Osteoblast (primary cell): Measurements from ENCODE around the gene ATP11C. TPM values are rescaled to one million over a fixed set of nuclear protein-coding genes. Genes with fewer than 3 reads are reported as not detected.

ENCODE experiments used
- DNase-seq: peaks from one replicate; pipeline ENCODE4 v3.0.0; 2011; ENCODE audit warnings: low spot score, mixed read lengths; ENCODE audit not compliant: insufficient read length; ENCODE audit errors: missing footprints
- H2AFZ ChIP-seq: 2 replicates; pipeline ENCODE4 v1.6.0; 2011; ENCODE audit warnings: mild to moderate bottlenecking, low read length
- H3K27ac ChIP-seq: 2 replicates; pipeline ENCODE4 v1.5.1; 2011; ENCODE audit warnings: mild to moderate bottlenecking, low read depth, low read length, moderate library complexity
- H3K27me3 ChIP-seq: 2 replicates; pipeline ENCODE4 v1.6.0; 2012; ENCODE audit warnings: mild to moderate bottlenecking, control low read depth, inconsistent platforms, low read length, moderate library complexity; ENCODE audit not compliant: insufficient read depth
- H3K36me3 ChIP-seq: 2 replicates; pipeline ENCODE4 v1.5.1; 2011; ENCODE audit warnings: mild to moderate bottlenecking, low read length, control low read depth, moderate library complexity; ENCODE audit not compliant: insufficient read depth
- H3K4me1 ChIP-seq: 2 replicates; pipeline ENCODE4 v1.5.1; 2011; ENCODE audit warnings: mild to moderate bottlenecking, low read length, control low read depth, moderate library complexity; ENCODE audit not compliant: insufficient read depth
- H3K4me2 ChIP-seq: 2 replicates; pipeline ENCODE4 v1.6.0; 2011; ENCODE audit warnings: mild to moderate bottlenecking, low read length; ENCODE audit not compliant: insufficient read depth
- H3K4me3 ChIP-seq: fragments of 200-600 bp; sonication (generic); 3 replicates; pipeline ENCODE4 v1.5.1; 2012; ENCODE audit warnings: mild to moderate bottlenecking, low read length, inconsistent platforms; ENCODE audit not compliant: insufficient read depth
- H3K79me2 ChIP-seq: 2 replicates; pipeline ENCODE4 v1.6.0; 2012; ENCODE audit warnings: mild to moderate bottlenecking, low read length, control low read depth, inconsistent platforms; ENCODE audit not compliant: insufficient read depth
- H3K9me3 ChIP-seq: 2 replicates; pipeline ENCODE4 v1.5.1; 2011; ENCODE audit warnings: low read depth, low read length, control low read depth
- H4K20me1 ChIP-seq: 2 replicates; pipeline ENCODE4 v1.6.0; 2012; ENCODE audit warnings: mild to moderate bottlenecking, low read length, control low read depth; ENCODE audit not compliant: insufficient read depth
- CTCF ChIP-seq: IDR thresholded peaks from 2 replicates; pipeline ENCODE4 v1.5.1; 2011; ENCODE audit warnings: mild to moderate bottlenecking, low read depth, low read length, moderate library complexity; ENCODE audit errors: extremely low read depth
- total RNA-seq: library from RNA; depleted of rRNA; stranded (reverse); fragments of >200 nt; gene quantifications from 2 replicates; pipeline ENCODE4 v1.2.3, GENCODE V29; 2012

The ATP11C gene
- total RNA-seq, 1 donor: 72.0 TPM

- Histone ChIP-seq H3K79me2 (peaks cover 32% of the 10 kb centered on the region), H3K4me2 (no peak overlapping the region), H4K20me1 (no peaks in the 10 kb centered on the region), H3K4me3 (no peak overlapping the region), H3K27me3 (no peaks in the 10 kb centered on the region), H3K9me3 (no peaks in the 10 kb centered on the region), H2AFZ (no peak overlapping the region), H3K27ac (no peak overlapping the region), H3K36me3 (no peaks in the 10 kb centered on the region), H3K4me1 (peaks cover 24% of the 10 kb centered on the region)
- DNase-seq: no peak
- no peak for TF ChIP-seq CTCF
These were observed 98.0 kb downstream of the ATP11C start for GRCh38 chrX:139834879-139835278.

- no peak for TF ChIP-seq CTCF
- Histone ChIP-seq H3K79me2 (peaks cover 39% of the 10 kb centered on the region), H3K27me3 (no peaks in the 10 kb centered on the region), H3K36me3 (no peaks in the 10 kb centered on the region), H3K4me2 (peak overlapping the region; percentile 40), H3K4me3 (no peak overlapping the region), H3K27ac (peak overlapping the region; percentile 32), H4K20me1 (no peaks in the 10 kb centered on the region), H2AFZ (no peak overlapping the region), H3K4me1 (peaks cover 36% of the 10 kb centered on the region), H3K9me3 (no peaks in the 10 kb centered on the region)
- DNase-seq: peak; percentile 42
These were observed 100.0 kb downstream of the ATP11C start for GRCh38 chrX:139832718-139833309.

- Histone ChIP-seq H3K27ac (peak overlapping the region; percentile 48), H2AFZ (no peak overlapping the region), H4K20me1 (no peaks in the 10 kb centered on the region), H3K36me3 (no peaks in the 10 kb centered on the region), H3K4me3 (no peak overlapping the region), H3K27me3 (no peaks in the 10 kb centered on the region), H3K9me3 (no peaks in the 10 kb centered on the region), H3K79me2 (peaks cover 41% of the 10 kb centered on the region), H3K4me2 (peak overlapping the region; percentile 36), H3K4me1 (peaks cover 45% of the 10 kb centered on the region)
- TF ChIP-seq CTCF: no peak
- DNase-seq: peak; percentile 53
These were observed 101.0 kb downstream of the ATP11C start for GRCh38 chrX:139831675-139832456.

DNA sequence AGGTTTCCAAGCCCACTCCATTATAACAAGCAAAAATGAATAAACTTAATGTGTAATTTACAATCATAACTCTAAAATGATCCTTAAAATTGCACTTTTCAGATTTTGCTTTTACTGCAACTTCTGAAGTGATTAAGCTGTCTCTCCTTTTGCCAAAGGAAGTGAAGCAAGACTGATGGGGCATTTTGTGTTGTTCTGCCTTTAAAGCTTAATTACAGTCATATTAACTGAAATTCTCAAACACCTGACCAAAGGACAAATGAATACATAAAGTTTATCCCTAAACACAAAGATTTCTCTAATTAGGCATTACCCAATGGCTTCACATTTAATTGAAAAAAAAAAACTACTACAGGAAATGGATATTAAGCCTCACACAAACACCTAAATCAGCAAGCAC, 101.8 kb downstream of the ATP11C start:
- no peaks in the 10 kb centered on the region for H3K9me3 ChIP-seq
- no peak for DNase-seq
- peaks cover 41% of the 10 kb centered on the region for H3K79me2 ChIP-seq
- no peaks in the 10 kb centered on the region for H3K36me3 ChIP-seq
- peaks cover 52% of the 10 kb centered on the region for H3K4me1 ChIP-seq
- H2AFZ ChIP-seq: no peak overlapping the region
- H3K27ac ChIP-seq: peak overlapping the region; percentile 48
- no peaks in the 10 kb centered on the region for H3K27me3 ChIP-seq
- TF ChIP-seq CTCF: no peak
- no peaks in the 10 kb centered on the region for H4K20me1 ChIP-seq
- peak overlapping the region; percentile 36 for H3K4me2 ChIP-seq
- H3K4me3 ChIP-seq: no peak overlapping the region
